Esophagus squamous epithelium (tissue), 5 donors: ENCODE data around the gene ATP1A1. TPM values are rescaled to one million over a fixed set of nuclear protein-coding genes. Genes with fewer than 3 reads are reported as not detected.

Source experiments
- DNase-seq: peaks from one replicate; lab custom pipeline; 2025; lab: John Stamatoyannopoulos, UW
- H3K27ac ChIP-seq, 4 donors: fragments of 200-600 bp; sonication (generic); one replicate each; pipeline ENCODE4 v1.5.1; 2016 to 2019; ENCODE audit warnings: mild to moderate bottlenecking in 1 of 4
- H3K27me3 ChIP-seq, 4 donors: fragments of 200-600 bp; sonication (generic); 1 replicate in 3 of 4; 2 replicates in 1 of 4; pipeline versions ENCODE4 v1.5.1 to v1.6.0; 2017 to 2021; ENCODE audit warnings: antibody characterized with exemption in 1 of 4
- H3K36me3 ChIP-seq, 3 donors: fragments of 200-600 bp; sonication (generic); one replicate each; pipeline ENCODE4 v1.5.1; 2016 to 2019
- H3K4me1 ChIP-seq, 3 donors: fragments of 200-600 bp; sonication (generic); one replicate each; pipeline ENCODE4 v1.5.1; 2017 to 2019
- H3K4me3 ChIP-seq, 4 donors: fragments of 200-600 bp; sonication (generic); 1 replicate in 3 of 4; 2 replicates in 1 of 4; pipeline ENCODE4 v1.5.1; 2016 to 2019; ENCODE audit warnings: mild to moderate bottlenecking in 2 of 4, moderate library complexity in 1 of 4
- H3K9me3 ChIP-seq, 3 donors: fragments of 200-600 bp; sonication (generic); one replicate each; pipeline ENCODE4 v1.5.1; 2016 to 2019
- POLR2A ChIP-seq, 4 donors: fragments of 450-650 bp; IDR thresholded peaks; one replicate each; pipeline ENCODE4 v1.6.1; 2017; ENCODE audit warnings: antibody characterized with exemption in 4 of 4, mild to moderate bottlenecking in 4 of 4, moderate library complexity in 3 of 4
- whole genome bisulfite sequencing, 2 donors: methylation state at CpG; one replicate each; pipeline ENCODE4 v1.1.5; 2018; 5-methylcytosine and 5-hydroxymethylcytosine counted together
- intact Hi-C: fragments of 100-400 bp; cut with DNase I; formaldehyde crosslinking; loops from one replicate; pipeline ENCODE4 v1.15.0; 2022
- total RNA-seq, 4 donors: library from RNA; depleted of rRNA; stranded (reverse); fragments of >200 nt; gene quantifications; one replicate each; pipeline ENCODE4 v1.1.0, GENCODE V29; 2016
- TF ChIP-seq, protein P1 (sequence below), 6 experiments: fragments of 450-650 bp in 4 of 6; fragments of 200-600 bp in 2 of 6; sonication (generic) in 2 of 6; IDR thresholded peaks; one replicate each; pipeline ENCODE4 v1.5.1; 2016 to 2019; ENCODE audit warnings: antibody characterized with exemption in 6 of 6, mild to moderate bottlenecking in 4 of 6, moderate library complexity in 4 of 6
- donor health status: DM: yes; HTN: yes; CAD: no.

Gene ATP1A1
- total RNA-seq, 4 donors from 2014 or later: 310 to 443 (median 391) TPM

DNA sequence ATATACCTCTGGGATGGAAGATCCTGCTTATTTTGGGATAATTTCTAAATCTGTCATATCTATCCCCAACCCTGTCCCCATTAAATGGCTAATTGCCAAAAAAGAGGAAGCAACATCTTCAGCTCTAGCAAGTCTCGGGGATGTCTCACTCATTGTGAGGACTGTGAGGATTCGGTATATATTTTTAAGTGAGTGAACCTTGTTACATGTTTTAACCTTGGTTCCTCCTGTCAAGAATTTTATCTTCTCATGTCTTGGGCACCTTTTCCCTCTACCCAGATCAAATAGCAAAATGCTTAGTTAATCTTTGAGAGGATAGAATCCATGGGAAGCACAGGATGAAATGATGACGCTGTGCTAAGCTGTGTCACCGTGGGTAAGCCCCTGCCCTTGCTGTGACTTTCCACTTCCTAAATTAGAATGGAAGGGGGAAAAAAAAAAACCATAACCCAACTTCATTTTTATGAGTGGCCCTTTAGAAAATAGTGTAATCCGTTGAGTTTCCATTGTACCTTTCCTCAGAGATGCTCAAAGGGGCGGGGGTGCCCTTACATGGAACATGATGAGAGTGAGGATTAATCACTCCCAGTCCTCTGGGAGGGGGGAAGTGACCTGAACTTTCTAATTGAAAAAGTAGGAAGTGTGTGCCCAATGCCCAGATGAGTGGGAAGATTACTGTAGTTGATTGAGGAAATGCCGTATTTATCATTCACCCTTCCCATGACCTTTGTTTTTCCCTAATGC lies 7.6 kb downstream of the ATP1A1 start:
- DNase-seq: no peak
- H3K27me3 ChIP-seq: no peaks in the 10 kb centered on the region
- 47 to 71% methylated on average over 7 of the region's 7 CpGs for WGBS, 2 donors
- H3K4me1 ChIP-seq: peaks cover 31 to 94% (median 59%) of the 10 kb centered on the region in 3 donors
- intact Hi-C loops: no loop called here
- H3K9me3 ChIP-seq: no peaks in the 10 kb centered on the region
- H3K36me3 ChIP-seq: peaks cover 0 to 36% (median 9%) of the 10 kb centered on the region in 3 donors
- no peak for TF ChIP-seq POLR2A (IDR thresholded peaks at IDR 0.05)
- H3K4me3 ChIP-seq: no peak overlapping the region
- peak overlapping the region in 3 of 4 donors; percentile 45 to 99 (median 98) for H3K27ac ChIP-seq

DNA sequence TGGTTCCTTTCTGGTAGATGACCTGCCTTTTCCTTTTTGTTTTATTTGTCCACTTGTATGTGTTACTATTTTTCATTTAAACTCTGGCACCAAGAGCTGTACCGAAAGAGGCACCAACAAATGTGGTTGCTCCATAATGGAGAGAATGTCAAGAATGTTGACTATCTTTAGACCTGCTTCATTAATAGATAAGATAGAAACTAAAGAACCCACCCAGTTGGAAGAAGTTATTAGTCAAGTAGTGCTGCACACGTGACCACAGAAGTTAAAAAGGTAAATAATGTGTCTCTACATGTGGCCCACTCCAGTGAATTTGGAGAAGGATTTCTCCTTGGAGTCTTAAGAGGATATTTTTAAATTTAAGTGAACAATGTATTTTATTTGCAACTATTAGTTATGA lies 9.3 kb downstream of the ATP1A1 start:
- no peaks in the 10 kb centered on the region for H3K27me3 ChIP-seq
- H3K36me3 ChIP-seq: peaks cover 0 to 52% (median 14%) of the 10 kb centered on the region in 3 donors
- 61 to 65% methylated on average over 2 of the region's 2 CpGs for WGBS, 2 donors
- H3K4me3 ChIP-seq: no peak overlapping the region
- H3K27ac ChIP-seq: no peak overlapping the region
- TF ChIP-seq, protein P1, sequence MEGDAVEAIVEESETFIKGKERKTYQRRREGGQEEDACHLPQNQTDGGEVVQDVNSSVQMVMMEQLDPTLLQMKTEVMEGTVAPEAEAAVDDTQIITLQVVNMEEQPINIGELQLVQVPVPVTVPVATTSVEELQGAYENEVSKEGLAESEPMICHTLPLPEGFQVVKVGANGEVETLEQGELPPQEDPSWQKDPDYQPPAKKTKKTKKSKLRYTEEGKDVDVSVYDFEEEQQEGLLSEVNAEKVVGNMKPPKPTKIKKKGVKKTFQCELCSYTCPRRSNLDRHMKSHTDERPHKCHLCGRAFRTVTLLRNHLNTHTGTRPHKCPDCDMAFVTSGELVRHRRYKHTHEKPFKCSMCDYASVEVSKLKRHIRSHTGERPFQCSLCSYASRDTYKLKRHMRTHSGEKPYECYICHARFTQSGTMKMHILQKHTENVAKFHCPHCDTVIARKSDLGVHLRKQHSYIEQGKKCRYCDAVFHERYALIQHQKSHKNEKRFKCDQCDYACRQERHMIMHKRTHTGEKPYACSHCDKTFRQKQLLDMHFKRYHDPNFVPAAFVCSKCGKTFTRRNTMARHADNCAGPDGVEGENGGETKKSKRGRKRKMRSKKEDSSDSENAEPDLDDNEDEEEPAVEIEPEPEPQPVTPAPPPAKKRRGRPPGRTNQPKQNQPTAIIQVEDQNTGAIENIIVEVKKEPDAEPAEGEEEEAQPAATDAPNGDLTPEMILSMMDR (IDR thresholded peaks at IDR 0.05): no peak
- TF ChIP-seq POLR2A (IDR thresholded peaks at IDR 0.05): no peak
- intact Hi-C loops: no loop called here
- DNase-seq: no peak
- H3K9me3 ChIP-seq: no peaks in the 10 kb centered on the region
- peaks cover 24 to 94% (median 46%) of the 10 kb centered on the region in 3 donors for H3K4me1 ChIP-seq

DNA sequence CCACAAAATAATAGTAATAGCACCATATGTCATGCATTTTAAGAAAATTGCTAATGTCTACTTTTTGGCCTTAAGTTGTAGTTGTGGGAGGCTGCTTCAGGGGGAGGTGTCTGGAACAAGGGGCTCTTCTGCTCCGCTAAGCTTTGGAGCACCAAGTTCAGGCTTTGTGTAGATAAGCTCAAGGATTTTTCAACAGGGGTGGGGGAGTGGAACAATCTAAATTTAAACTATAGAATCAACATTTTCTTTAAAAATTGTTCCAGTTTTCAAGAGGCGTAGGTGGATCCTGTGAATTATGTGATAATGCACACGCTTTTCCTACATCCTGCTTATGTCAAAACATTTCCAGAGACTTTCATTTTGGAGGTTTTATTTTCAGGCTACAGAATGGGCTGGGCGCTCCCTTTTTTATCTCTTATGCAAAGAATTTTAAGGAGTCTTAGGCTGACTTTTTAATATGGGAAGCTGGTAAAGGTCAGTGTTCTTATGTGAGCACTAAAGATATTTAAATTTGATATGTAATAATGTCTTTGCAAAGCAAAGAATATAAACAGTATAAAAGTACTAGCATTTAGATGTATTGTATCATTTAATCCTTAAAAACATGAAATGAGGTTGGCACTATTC lies 9.9 kb downstream of the ATP1A1 start:
- peaks cover 0 to 59% (median 20%) of the 10 kb centered on the region in 3 donors for H3K36me3 ChIP-seq
- peak overlapping the region in 1 of 4 donors; percentile 13 for H3K27ac ChIP-seq
- WGBS, 2 donors: 81 to 95% methylated on average over 4 of the region's 4 CpGs
- no peak overlapping the region for H3K4me3 ChIP-seq
- intact Hi-C loops: no loop called here
- peaks cover 24 to 94% (median 53%) of the 10 kb centered on the region in 3 donors for H3K4me1 ChIP-seq
- H3K9me3 ChIP-seq: no peaks in the 10 kb centered on the region
- H3K27me3 ChIP-seq: no peaks in the 10 kb centered on the region
- DNase-seq: no peak
- TF ChIP-seq, protein P1 (IDR thresholded peaks at IDR 0.05): no peak
- TF ChIP-seq POLR2A (IDR thresholded peaks at IDR 0.05): no peak

DNA sequence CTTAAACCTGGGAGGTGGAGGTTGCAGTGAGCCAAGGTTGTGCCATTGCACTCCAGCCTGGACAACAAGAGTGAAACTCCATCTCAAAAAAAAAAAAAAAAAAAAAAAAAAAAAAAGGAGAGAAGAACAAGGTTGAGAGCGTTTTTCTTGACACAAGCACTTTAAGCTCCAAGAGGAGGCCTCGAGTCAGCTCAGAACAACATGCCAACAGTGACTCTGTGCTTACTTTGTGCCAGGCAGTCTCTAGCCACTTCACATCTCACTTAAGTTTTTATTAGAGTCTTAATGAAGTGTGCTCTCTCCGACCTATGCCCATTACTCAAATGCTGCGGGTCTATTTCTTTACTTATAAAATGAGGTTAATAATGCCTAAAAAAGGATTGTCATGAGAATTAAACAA lies 13.0 kb downstream of the ATP1A1 start:
- Histone ChIP-seq H3K4me1 (peaks cover 7 to 77% (median 28%) of the 10 kb centered on the region in 3 donors), H3K4me3 (no peak overlapping the region), H3K27ac (peak overlapping the region in 2 of 4 donors; percentile 37 to 43), H3K27me3 (no peaks in the 10 kb centered on the region), H3K9me3 (no peaks in the 10 kb centered on the region), H3K36me3 (peaks cover 7 to 89% (median 50%) of the 10 kb centered on the region in 3 donors)
- intact Hi-C loops: no loop called here
- WGBS, 2 donors: 61 to 72% methylated on average over 4 of the region's 4 CpGs
- no peak for TF ChIP-seq POLR2A (IDR thresholded peaks at IDR 0.05)
- TF ChIP-seq, protein P1 (IDR thresholded peaks at IDR 0.05): no peak
- DNase-seq: no peak

DNA sequence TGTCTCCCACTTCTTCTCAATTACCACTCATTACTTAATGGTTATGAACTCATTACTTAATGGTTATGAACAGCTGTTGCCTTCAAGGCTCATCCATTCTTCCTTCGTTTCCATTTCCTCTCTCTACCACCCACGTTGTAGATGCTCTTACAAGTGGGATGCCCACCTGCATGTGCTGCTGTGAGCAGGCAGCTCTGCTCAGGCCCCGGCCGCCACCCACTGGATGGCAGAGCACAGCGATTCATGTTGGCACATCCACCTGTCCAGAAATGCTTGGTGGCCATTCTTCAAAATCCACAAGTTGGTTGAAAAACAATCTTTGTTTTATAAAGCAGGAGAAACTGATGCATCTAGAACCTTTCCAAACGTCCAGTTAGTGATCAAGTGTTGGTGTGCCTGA lies 14.5 kb downstream of the ATP1A1 start:
- DNase-seq: no peak

More for the DNA sequence above, 14.5 kb downstream of the ATP1A1 start:
- peaks cover 7 to 62% (median 13%) of the 10 kb centered on the region in 3 donors for H3K4me1 ChIP-seq
- H3K4me3 ChIP-seq: no peak overlapping the region
- WGBS, 2 donors: 53 to 78% methylated on average over 4 to 6 of the region's 6 CpGs
- H3K9me3 ChIP-seq: no peaks in the 10 kb centered on the region
- TF ChIP-seq POLR2A (IDR thresholded peaks at IDR 0.05): no peak
- TF ChIP-seq, protein P1 (IDR thresholded peaks at IDR 0.05): no peak
- peaks cover 7 to 97% (median 56%) of the 10 kb centered on the region in 3 donors for H3K36me3 ChIP-seq
- no peaks in the 10 kb centered on the region for H3K27me3 ChIP-seq
- peak overlapping the region in 2 of 4 donors; percentile 37 to 43 for H3K27ac ChIP-seq
- intact Hi-C loops: no loop called here
